Measurements from ENCODE around the gene MOCS1. TPM values are rescaled to one million over a fixed set of nuclear protein-coding genes. Genes with fewer than 3 reads are reported as not detected.
A peak's percentile ranks its signal among the peaks of the same experiment; 100 is the strongest.

MOCS1 gene
- total and polyA plus RNA-seq, 9 of the 15 experiments (the other 6 are each of a cell fraction or from before 2014, with no cell fraction given) = 0.69 to 12.7 (median 8.7) TPM

DNA sequence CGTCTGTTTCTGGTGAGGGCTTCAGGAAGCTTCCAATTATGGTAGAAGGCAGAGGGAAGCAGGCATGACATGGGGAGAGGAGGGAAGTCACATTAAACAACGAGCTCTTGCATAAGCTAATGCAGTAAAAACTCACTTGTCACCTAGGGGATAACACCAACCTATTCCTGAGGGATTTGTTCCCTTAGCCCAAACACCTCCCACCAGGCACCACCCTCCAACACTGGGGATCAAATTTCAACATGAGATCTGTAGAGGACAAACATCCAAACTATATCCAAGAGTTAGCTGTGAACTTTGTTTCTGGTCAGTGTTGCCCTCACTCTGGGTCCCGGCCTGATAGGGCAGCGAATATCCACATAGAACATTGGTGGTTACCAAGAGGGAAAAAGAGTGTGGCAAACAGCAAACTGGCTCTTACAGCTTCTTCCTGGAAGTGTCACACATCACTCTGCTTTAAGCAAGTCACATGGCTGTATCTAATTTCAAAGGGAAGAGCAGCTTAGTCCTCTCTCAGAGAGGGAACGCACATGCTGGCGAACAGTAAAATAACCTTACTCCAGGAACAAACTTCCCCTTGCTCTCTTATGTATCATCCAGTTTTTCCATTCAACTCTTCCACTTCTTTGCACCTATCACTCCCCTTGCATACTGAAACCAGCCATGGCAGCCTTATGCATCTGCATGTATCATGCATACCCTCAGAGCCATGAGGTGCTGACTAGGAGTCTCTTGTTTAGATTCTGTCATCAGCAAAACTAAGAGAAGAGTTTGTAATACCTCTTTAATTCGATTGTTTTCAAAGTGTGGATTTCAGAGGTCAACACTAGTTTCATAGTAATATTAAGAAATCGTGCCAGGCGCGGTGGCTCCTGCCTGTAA, 4.8 kb upstream of the MOCS1 start (continued):
- TF ChIP-seq, protein P1, sequence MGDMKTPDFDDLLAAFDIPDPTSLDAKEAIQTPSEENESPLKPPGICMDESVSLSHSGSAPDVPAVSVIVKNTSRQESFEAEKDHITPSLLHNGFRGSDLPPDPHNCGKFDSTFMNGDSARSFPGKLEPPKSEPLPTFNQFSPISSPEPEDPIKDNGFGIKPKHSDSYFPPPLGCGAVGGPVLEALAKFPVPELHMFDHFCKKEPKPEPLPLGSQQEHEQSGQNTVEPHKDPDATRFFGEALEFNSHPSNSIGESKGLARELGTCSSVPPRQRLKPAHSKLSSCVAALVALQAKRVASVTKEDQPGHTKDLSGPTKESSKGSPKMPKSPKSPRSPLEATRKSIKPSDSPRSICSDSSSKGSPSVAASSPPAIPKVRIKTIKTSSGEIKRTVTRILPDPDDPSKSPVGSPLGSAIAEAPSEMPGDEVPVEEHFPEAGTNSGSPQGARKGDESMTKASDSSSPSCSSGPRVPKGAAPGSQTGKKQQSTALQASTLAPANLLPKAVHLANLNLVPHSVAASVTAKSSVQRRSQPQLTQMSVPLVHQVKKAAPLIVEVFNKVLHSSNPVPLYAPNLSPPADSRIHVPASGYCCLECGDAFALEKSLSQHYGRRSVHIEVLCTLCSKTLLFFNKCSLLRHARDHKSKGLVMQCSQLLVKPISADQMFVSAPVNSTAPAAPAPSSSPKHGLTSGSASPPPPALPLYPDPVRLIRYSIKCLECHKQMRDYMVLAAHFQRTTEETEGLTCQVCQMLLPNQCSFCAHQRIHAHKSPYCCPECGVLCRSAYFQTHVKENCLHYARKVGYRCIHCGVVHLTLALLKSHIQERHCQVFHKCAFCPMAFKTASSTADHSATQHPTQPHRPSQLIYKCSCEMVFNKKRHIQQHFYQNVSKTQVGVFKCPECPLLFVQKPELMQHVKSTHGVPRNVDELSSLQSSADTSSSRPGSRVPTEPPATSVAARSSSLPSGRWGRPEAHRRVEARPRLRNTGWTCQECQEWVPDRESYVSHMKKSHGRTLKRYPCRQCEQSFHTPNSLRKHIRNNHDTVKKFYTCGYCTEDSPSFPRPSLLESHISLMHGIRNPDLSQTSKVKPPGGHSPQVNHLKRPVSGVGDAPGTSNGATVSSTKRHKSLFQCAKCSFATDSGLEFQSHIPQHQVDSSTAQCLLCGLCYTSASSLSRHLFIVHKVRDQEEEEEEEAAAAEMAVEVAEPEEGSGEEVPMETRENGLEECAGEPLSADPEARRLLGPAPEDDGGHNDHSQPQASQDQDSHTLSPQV (IDR thresholded peaks at IDR 0.05) = peak; percentile 46; the same call in 1 of the 2 replicates
- TF ChIP-seq, protein P2, sequence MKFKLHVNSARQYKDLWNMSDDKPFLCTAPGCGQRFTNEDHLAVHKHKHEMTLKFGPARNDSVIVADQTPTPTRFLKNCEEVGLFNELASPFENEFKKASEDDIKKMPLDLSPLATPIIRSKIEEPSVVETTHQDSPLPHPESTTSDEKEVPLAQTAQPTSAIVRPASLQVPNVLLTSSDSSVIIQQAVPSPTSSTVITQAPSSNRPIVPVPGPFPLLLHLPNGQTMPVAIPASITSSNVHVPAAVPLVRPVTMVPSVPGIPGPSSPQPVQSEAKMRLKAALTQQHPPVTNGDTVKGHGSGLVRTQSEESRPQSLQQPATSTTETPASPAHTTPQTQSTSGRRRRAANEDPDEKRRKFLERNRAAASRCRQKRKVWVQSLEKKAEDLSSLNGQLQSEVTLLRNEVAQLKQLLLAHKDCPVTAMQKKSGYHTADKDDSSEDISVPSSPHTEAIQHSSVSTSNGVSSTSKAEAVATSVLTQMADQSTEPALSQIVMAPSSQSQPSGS (CRISPR knock-in tag; IDR thresholded peaks at IDR 0.05) = no peak
- TF ChIP-seq HNRNPK (IDR thresholded peaks at IDR 0.05; ENCODE audit: low read depth, low read length, poor library complexity, severe bottlenecking) (no peak), SNIP1 (IDR thresholded peaks at IDR 0.05; ENCODE audit: low read depth) (no peak), ZNF436 (CRISPR knock-in tag; IDR thresholded peaks at IDR 0.05) (no peak), SMAD2 (IDR thresholded peaks at IDR 0.05; ENCODE audit: low read depth, low read length) (no peak), XRCC3 (IDR thresholded peaks at IDR 0.05) (no peak), MEF2A (IDR thresholded peaks at IDR 0.05; ENCODE audit: control insufficient read depth, low read depth, low read length) (no peak), RAD51 (IDR thresholded peaks at IDR 0.05; ENCODE audit: borderline replicate concordance, low read depth) (peak; percentile 27; the same call in 1 of the 2 replicates), POLR2H (tag; IDR thresholded peaks at IDR 0.05; ENCODE audit: low read depth) (peak; percentile 52; the same call in 1 of the 2 replicates), CHD2 (IDR thresholded peaks at IDR 0.05; ENCODE audit: low read depth, low read length) (no peak), KDM4B (IDR thresholded peaks at IDR 0.05; ENCODE audit: borderline replicate concordance in 2 of 2, low read depth in 1 of 2) (no peak), MYBL2 (IDR thresholded peaks at IDR 0.05; ENCODE audit: low read depth) (no peak), MYBL2 (CRISPR knock-in tag; IDR thresholded peaks at IDR 0.05; ENCODE audit: borderline replicate concordance) (no peak), GTF2E2 (tag; IDR thresholded peaks at IDR 0.05) (0 out of 2 replicates have a peak, but pooled peaks have one; percentile 57), CBFB (CRISPR knock-in tag; IDR thresholded peaks at IDR 0.05) (no peak), CREBBP (IDR thresholded peaks at IDR 0.05; ENCODE audit: low read depth, low read length) (no peak), KLF6 (CRISPR knock-in tag; IDR thresholded peaks at IDR 0.05; ENCODE audit: borderline replicate concordance) (no peak), NR4A1 (CRISPR knock-in tag; IDR thresholded peaks at IDR 0.05) (no peak), NR4A1 (tag; IDR thresholded peaks at IDR 0.05) (peak; percentile 74)
- TF ChIP-seq, protein P3, sequence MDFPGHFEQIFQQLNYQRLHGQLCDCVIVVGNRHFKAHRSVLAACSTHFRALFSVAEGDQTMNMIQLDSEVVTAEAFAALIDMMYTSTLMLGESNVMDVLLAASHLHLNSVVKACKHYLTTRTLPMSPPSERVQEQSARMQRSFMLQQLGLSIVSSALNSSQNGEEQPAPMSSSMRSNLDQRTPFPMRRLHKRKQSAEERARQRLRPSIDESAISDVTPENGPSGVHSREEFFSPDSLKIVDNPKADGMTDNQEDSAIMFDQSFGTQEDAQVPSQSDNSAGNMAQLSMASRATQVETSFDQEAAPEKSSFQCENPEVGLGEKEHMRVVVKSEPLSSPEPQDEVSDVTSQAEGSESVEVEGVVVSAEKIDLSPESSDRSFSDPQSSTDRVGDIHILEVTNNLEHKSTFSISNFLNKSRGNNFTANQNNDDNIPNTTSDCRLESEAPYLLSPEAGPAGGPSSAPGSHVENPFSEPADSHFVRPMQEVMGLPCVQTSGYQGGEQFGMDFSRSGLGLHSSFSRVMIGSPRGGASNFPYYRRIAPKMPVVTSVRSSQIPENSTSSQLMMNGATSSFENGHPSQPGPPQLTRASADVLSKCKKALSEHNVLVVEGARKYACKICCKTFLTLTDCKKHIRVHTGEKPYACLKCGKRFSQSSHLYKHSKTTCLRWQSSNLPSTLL (IDR thresholded peaks at IDR 0.05) = no peak
